Measurements from ENCODE around the gene MCM3AP. TPM values are rescaled to one million over a fixed set of nuclear protein-coding genes. Genes with fewer than 3 reads are reported as not detected.

The MCM3AP gene
- total RNA-seq, 2 experiments from 2014 or later, result 109 to 166 TPM

DNA sequence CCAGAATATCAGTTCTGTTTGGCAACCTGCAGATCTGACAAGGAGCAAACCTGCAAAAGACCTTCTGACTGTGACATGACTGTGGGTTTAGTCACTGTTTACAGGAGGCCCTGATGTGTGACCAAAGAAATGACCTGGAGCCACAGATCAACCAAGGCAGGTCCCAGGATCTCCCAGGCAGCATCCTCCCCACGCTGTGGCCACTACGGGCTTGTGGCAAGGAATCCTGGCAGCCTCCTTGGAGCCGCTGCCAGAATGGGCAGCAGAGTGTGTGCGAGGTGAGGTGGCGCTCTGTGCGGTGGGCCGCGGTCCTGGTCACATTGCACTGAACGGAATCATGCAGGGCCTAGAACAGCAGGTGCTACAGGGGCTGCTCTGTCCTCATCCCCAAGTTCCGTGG lies 15.9 kb downstream of the MCM3AP start:
- Histone ChIP-seq H3K36me3 (ENCODE audit: insufficient read depth, low read length) (peaks cover 95% of the 10 kb centered on the region), H3K27ac (ENCODE audit: low read depth, low read length, poor library complexity, severe bottlenecking) (no peak overlapping the region), H3K79me2 (ENCODE audit: insufficient read depth, low read depth, low read length) (no peaks in the 10 kb centered on the region), H4K20me1 (ENCODE audit: insufficient read depth, low read length) (no peaks in the 10 kb centered on the region), H2AFZ (ENCODE audit: low read length) (no peak overlapping the region), H3K9me3 (ENCODE audit: low read length) (no peaks in the 10 kb centered on the region), H3K4me2 (ENCODE audit: low read length) (no peak overlapping the region), H3K4me1 (ENCODE audit: insufficient read depth, low read length, poor library complexity, severe bottlenecking) (no peaks in the 10 kb centered on the region), H3K4me3 (ENCODE audit: low read depth, low read length, poor library complexity, severe bottlenecking) (no peak overlapping the region), H3K9me2 (ENCODE audit: insufficient read depth, low read length) (no peaks in the 10 kb centered on the region)
- DNase-seq (ENCODE audit: low spot score), result no peak
- ChIA-PET CTCF (ENCODE audit: unreplicated experiment) (no interaction called here), POLR2A (no interaction called here)
- intact Hi-C loops (cut with micrococcal nuclease; ENCODE audit: unreplicated experiment), result no loop called here
- TF ChIP-seq EZH2phosphoT487 (IDR thresholded peaks at IDR 0.05; ENCODE audit: borderline replicate concordance, low read depth, low read length), result no peak
- TF ChIP-seq, protein P1, sequence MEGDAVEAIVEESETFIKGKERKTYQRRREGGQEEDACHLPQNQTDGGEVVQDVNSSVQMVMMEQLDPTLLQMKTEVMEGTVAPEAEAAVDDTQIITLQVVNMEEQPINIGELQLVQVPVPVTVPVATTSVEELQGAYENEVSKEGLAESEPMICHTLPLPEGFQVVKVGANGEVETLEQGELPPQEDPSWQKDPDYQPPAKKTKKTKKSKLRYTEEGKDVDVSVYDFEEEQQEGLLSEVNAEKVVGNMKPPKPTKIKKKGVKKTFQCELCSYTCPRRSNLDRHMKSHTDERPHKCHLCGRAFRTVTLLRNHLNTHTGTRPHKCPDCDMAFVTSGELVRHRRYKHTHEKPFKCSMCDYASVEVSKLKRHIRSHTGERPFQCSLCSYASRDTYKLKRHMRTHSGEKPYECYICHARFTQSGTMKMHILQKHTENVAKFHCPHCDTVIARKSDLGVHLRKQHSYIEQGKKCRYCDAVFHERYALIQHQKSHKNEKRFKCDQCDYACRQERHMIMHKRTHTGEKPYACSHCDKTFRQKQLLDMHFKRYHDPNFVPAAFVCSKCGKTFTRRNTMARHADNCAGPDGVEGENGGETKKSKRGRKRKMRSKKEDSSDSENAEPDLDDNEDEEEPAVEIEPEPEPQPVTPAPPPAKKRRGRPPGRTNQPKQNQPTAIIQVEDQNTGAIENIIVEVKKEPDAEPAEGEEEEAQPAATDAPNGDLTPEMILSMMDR (conservative IDR thresholded peaks at IDR 0.05; ENCODE audit: low read length), result no peak
- no TSS peak for BruUV-seq (replicated peaks)

DNA sequence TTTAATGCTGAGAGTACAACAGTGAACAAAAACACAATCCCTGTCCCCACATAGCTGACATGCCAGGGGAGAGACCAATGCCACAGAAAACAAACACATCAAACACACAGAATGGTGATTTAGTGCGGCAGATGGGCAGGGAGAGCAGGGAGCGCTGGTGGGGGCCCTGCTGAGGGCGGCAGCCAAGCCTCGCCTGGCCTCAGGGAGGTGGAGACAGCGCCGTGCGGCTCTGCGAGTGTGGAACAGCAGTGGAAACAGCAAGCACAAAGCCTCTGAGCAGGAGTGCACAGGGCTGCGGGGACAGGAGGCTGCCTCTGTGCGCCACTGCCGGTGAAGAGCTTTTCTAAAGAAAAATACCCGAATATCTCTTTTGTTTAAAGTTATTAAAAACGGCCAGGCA lies 17.0 kb downstream of the MCM3AP start:
- Histone ChIP-seq H3K4me1 (ENCODE audit: insufficient read depth, low read length, poor library complexity, severe bottlenecking) (no peaks in the 10 kb centered on the region), H3K9me3 (ENCODE audit: low read length) (no peaks in the 10 kb centered on the region), H3K9me2 (ENCODE audit: insufficient read depth, low read length) (no peaks in the 10 kb centered on the region), H4K20me1 (ENCODE audit: insufficient read depth, low read length) (no peaks in the 10 kb centered on the region), H3K4me3 (ENCODE audit: low read depth, low read length, poor library complexity, severe bottlenecking) (no peak overlapping the region), H3K79me2 (ENCODE audit: insufficient read depth, low read depth, low read length) (no peaks in the 10 kb centered on the region), H2AFZ (ENCODE audit: low read length) (no peak overlapping the region), H3K27ac (ENCODE audit: low read depth, low read length, poor library complexity, severe bottlenecking) (no peak overlapping the region), H3K4me2 (ENCODE audit: low read length) (no peak overlapping the region), H3K36me3 (ENCODE audit: insufficient read depth, low read length) (peaks cover 95% of the 10 kb centered on the region)
- DNase-seq (ENCODE audit: low spot score), result no peak
- TF ChIP-seq EZH2phosphoT487 (IDR thresholded peaks at IDR 0.05; ENCODE audit: borderline replicate concordance, low read depth, low read length), result no peak
- TF ChIP-seq, protein P1 (conservative IDR thresholded peaks at IDR 0.05; ENCODE audit: low read length), result no peak
- ChIA-PET POLR2A (no interaction called here), CTCF (ENCODE audit: unreplicated experiment) (no interaction called here)
- intact Hi-C loops (cut with micrococcal nuclease; ENCODE audit: unreplicated experiment), result no loop called here
- no TSS peak for BruUV-seq (replicated peaks)

DNA sequence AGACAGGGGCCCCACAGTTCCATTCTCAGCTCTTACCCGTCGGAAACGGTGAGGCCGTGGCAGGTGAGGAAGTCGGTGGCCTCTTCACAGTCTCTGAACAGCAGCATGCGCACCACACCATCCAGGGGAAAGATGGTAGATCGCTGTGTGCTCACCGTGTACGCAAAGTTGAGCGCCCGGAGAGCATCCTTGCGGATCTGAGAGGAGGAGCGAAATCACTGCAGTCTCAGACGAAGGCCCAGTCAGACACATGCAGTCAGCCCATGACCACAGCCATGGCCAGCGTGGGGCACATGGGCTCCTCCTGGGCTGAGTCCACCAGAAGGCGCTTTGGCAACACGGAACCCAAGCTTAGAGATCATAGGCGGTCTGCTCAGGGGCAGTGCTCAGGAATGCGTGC lies 18.5 kb downstream of the MCM3AP start:
- Histone ChIP-seq H3K9me3 (ENCODE audit: low read length) (no peaks in the 10 kb centered on the region), H3K4me2 (ENCODE audit: low read length) (no peak overlapping the region), H3K4me1 (ENCODE audit: insufficient read depth, low read length, poor library complexity, severe bottlenecking) (no peaks in the 10 kb centered on the region), H4K20me1 (ENCODE audit: insufficient read depth, low read length) (no peaks in the 10 kb centered on the region), H3K79me2 (ENCODE audit: insufficient read depth, low read depth, low read length) (no peaks in the 10 kb centered on the region), H3K36me3 (ENCODE audit: insufficient read depth, low read length) (peaks cover 90% of the 10 kb centered on the region), H3K4me3 (ENCODE audit: low read depth, low read length, poor library complexity, severe bottlenecking) (no peak overlapping the region), H3K27ac (ENCODE audit: low read depth, low read length, poor library complexity, severe bottlenecking) (no peak overlapping the region), H3K9me2 (ENCODE audit: insufficient read depth, low read length) (no peaks in the 10 kb centered on the region), H2AFZ (ENCODE audit: low read length) (no peak overlapping the region)
- TF ChIP-seq EZH2phosphoT487 (IDR thresholded peaks at IDR 0.05; ENCODE audit: borderline replicate concordance, low read depth, low read length), result no peak
- intact Hi-C loops (cut with micrococcal nuclease; ENCODE audit: unreplicated experiment), result no loop called here
- no TSS peak for BruUV-seq (replicated peaks)
- ChIA-PET CTCF (ENCODE audit: unreplicated experiment) (no interaction called here), POLR2A (no interaction called here)
- DNase-seq (ENCODE audit: low spot score), result no peak

All from OCI-LY7 (cell line).